Neutrophil (primary cell): ENCODE results near the gene ABI1.

Experiments used
- H3K27ac ChIP-seq: fragments of 200-600 bp; sonication (generic); 2 replicates; pipeline ENCODE4 v1.5.1; 2016; ENCODE audit warnings: mild to moderate bottlenecking, moderate library complexity
- H3K27me3 ChIP-seq: fragments of 200-600 bp; sonication (generic); 2 replicates; pipeline ENCODE4 v1.6.0; 2016; ENCODE audit warnings: mild to moderate bottlenecking
- H3K36me3 ChIP-seq: fragments of 200-600 bp; sonication (generic); 2 replicates; pipeline ENCODE4 v1.5.1; 2017
- H3K4me1 ChIP-seq, 2 experiments: fragments of 200-600 bp in 1 of 2; sonication (generic) in 1 of 2; 1 replicate in 1 of 2; 2 replicates in 1 of 2; pipeline versions ENCODE4 v1.5.1 to v1.6.1; 2013 to 2016; ENCODE audit warnings: low read depth in 1 of 2, low read length in 1 of 2, mild to moderate bottlenecking in 1 of 2, moderate library complexity in 1 of 2; ENCODE audit not compliant: control insufficient read depth in 1 of 2, insufficient read depth in 1 of 2
- H3K4me3 ChIP-seq, 2 experiments: fragments of 200-600 bp in 1 of 2; sonication (generic) in 1 of 2; 1 replicate in 1 of 2; 2 replicates in 1 of 2; pipeline ENCODE4 v1.5.1; 2013 to 2016; ENCODE audit warnings: low read depth in 1 of 2, low read length in 1 of 2, mild to moderate bottlenecking in 1 of 2, moderate library complexity in 1 of 2
- H3K9me3 ChIP-seq: fragments of 200-600 bp; sonication (generic); 2 replicates; pipeline ENCODE4 v1.5.1; 2016
- CTCF ChIP-seq: fragments of 200-600 bp; sonication (generic); IDR thresholded peaks from 2 replicates; pipeline ENCODE4 v1.5.1; 2016; ENCODE audit warnings: antibody characterized with exemption

ABI1 gene

GRCh38 chr10:26841733-26842317 is 18.9 kb downstream of the ABI1 start:
- Histone ChIP-seq H3K27me3 (no peaks in the 10 kb centered on the region), H3K36me3 (no peaks in the 10 kb centered on the region), H3K9me3 (no peaks in the 10 kb centered on the region), H3K4me3 (no peak overlapping the region), H3K4me1 (peaks cover 22% of the 10 kb centered on the region in 2 experiments), H3K27ac (no peak overlapping the region)
- no peak for TF ChIP-seq CTCF

GRCh38 chr10:26840938-26841732 is 19.6 kb downstream of the ABI1 start:
- H3K4me3 ChIP-seq: no peak overlapping the region
- H3K36me3 ChIP-seq: no peaks in the 10 kb centered on the region
- H3K4me1 ChIP-seq: peaks cover 27 to 29% of the 10 kb centered on the region in 2 experiments
- no peak overlapping the region for H3K27ac ChIP-seq
- no peak for TF ChIP-seq CTCF
- H3K27me3 ChIP-seq: no peaks in the 10 kb centered on the region
- no peaks in the 10 kb centered on the region for H3K9me3 ChIP-seq

- no peak overlapping the region for H3K4me3 ChIP-seq
- H3K36me3 ChIP-seq: no peaks in the 10 kb centered on the region
- no peaks in the 10 kb centered on the region for H3K27me3 ChIP-seq
- peaks cover 27 to 31% of the 10 kb centered on the region in 2 experiments for H3K4me1 ChIP-seq
- H3K9me3 ChIP-seq: no peaks in the 10 kb centered on the region
- peak overlapping the region; percentile 0 for H3K27ac ChIP-seq
- TF ChIP-seq CTCF: no peak
Measured at GRCh38 chr10:26839966-26840627, 20.7 kb downstream of the ABI1 start.

GRCh38 chr10:26837139-26837538 is 23.6 kb downstream of the ABI1 start:
- H3K27me3 ChIP-seq: no peaks in the 10 kb centered on the region
- H3K27ac ChIP-seq: peak overlapping the region; percentile 61
- H3K4me3 ChIP-seq: no peak overlapping the region
- H3K36me3 ChIP-seq: no peaks in the 10 kb centered on the region
- H3K9me3 ChIP-seq: no peaks in the 10 kb centered on the region
- TF ChIP-seq CTCF: no peak
- peaks cover 27 to 29% of the 10 kb centered on the region in 2 experiments for H3K4me1 ChIP-seq

GRCh38 chr10:26835025-26835424 is 25.7 kb downstream of the ABI1 start:
- Histone ChIP-seq H3K27ac (no peak overlapping the region), H3K9me3 (no peaks in the 10 kb centered on the region), H3K36me3 (no peaks in the 10 kb centered on the region), H3K4me3 (no peak overlapping the region), H3K27me3 (no peaks in the 10 kb centered on the region), H3K4me1 (peaks cover 33 to 35% of the 10 kb centered on the region in 2 experiments)
- TF ChIP-seq CTCF: no peak
